Vagina (tissue), 2 donors: ENCODE data around the gene RCN2. TPM values are rescaled to one million over a fixed set of nuclear protein-coding genes. Genes with fewer than 3 reads are reported as not detected.
"Not testable (repeated sequence)": the region's sequence is repeated elsewhere in the genome, so short reads cannot be mapped to it uniquely, and the experiment has no call there.

Experiments used
- DNase-seq, 2 donors: peaks; one replicate each; pipeline ENCODE4 v3.0.0-alpha.2; 2017; ENCODE audit errors: extremely low spot score in 2 of 2
- H3K27ac ChIP-seq: fragments of 200-600 bp; sonication (generic); one replicate; pipeline ENCODE4 v1.5.1; 2019
- H3K27me3 ChIP-seq: fragments of 200-600 bp; sonication (generic); one replicate; pipeline ENCODE4 v1.5.1; 2019
- H3K36me3 ChIP-seq, 2 donors: fragments of 200-600 bp; sonication (generic); one replicate each; pipeline ENCODE4 v1.5.1; 2017 to 2019
- H3K4me1 ChIP-seq: fragments of 200-600 bp; sonication (generic); one replicate; pipeline ENCODE4 v1.5.1; 2019
- H3K4me3 ChIP-seq, 2 donors: fragments of 200-600 bp; sonication (generic); 1 replicate in 1 of 2; 2 replicates in 1 of 2; pipeline ENCODE4 v1.5.1; 2016 to 2019
- H3K9me3 ChIP-seq: fragments of 200-600 bp; sonication (generic); one replicate; pipeline ENCODE4 v1.5.1; 2019
- CTCF ChIP-seq, 3 experiments: fragments of 450-650 bp in 2 of 3; fragments of 200-600 bp in 1 of 3; sonication (generic) in 1 of 3; IDR thresholded peaks; one replicate each; pipeline ENCODE4 v1.5.1; 2017 to 2019; ENCODE audit warnings: antibody characterized with exemption in 3 of 3, mild to moderate bottlenecking in 2 of 3, moderate library complexity in 2 of 3
- POLR2A ChIP-seq, 2 donors: fragments of 450-650 bp; IDR thresholded peaks; one replicate each; pipeline ENCODE4 v1.6.1; 2017; ENCODE audit warnings: antibody characterized with exemption in 2 of 2, mild to moderate bottlenecking in 2 of 2, moderate library complexity in 2 of 2
- POLR2AphosphoS5 ChIP-seq, 2 donors: sonication (generic); formaldehyde crosslinking; IDR thresholded peaks; one replicate each; pipeline ENCODE4 v1.9.0; 2017; ENCODE audit warnings: antibody characterized with exemption in 2 of 2, mild to moderate bottlenecking in 2 of 2, low read depth in 1 of 2; ENCODE audit not compliant: insufficient read depth in 1 of 2
- intact Hi-C: fragments of 100-400 bp; cut with DNase I; formaldehyde crosslinking; loops from one replicate; pipeline ENCODE4 v1.15.1; 2023
- total RNA-seq: library from RNA; depleted of rRNA; stranded (reverse); fragments of >200 nt; gene quantifications from one replicate; pipeline ENCODE4 v1.2.3, GENCODE V29; 2016

RCN2 gene
- total RNA-seq, 1 donor from 2014 or later, result 39.5 TPM

DNA sequence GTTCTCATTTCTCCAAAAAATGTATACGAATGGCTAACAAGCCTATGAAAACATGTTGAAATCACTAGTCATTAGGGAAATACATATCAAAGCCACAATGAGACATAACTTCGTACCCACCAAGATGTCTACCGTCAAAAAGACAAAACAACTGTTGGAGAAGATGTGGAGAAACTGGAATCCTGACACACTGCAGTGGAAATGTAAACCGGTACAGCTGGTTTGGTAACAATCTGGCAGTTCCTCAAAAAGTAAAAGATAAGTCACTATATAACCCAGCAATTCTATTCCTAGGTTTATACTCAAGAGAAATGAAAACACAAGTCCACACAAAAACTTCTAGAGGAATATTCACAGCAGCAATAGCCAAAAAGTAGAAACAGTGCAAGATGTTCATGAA, 33.4 kb upstream of the RCN2 start:
- no peak for DNase-seq
- Histone ChIP-seq H3K27ac (no peak overlapping the region), H3K36me3 (no peaks in the 10 kb centered on the region), H3K27me3 (no peaks in the 10 kb centered on the region), H3K4me3 (no peak overlapping the region), H3K9me3 (no peaks in the 10 kb centered on the region), H3K4me1 (peaks cover 6% of the 10 kb centered on the region)
- TF ChIP-seq POLR2AphosphoS5 (IDR thresholded peaks at IDR 0.05; ENCODE audit: insufficient read depth in 1 of 2, low read depth in 1 of 2) (peak in 1 of 2 donors; percentile 27), POLR2A (IDR thresholded peaks at IDR 0.05) (no peak)
- intact Hi-C loops, result no loop called here

DNA sequence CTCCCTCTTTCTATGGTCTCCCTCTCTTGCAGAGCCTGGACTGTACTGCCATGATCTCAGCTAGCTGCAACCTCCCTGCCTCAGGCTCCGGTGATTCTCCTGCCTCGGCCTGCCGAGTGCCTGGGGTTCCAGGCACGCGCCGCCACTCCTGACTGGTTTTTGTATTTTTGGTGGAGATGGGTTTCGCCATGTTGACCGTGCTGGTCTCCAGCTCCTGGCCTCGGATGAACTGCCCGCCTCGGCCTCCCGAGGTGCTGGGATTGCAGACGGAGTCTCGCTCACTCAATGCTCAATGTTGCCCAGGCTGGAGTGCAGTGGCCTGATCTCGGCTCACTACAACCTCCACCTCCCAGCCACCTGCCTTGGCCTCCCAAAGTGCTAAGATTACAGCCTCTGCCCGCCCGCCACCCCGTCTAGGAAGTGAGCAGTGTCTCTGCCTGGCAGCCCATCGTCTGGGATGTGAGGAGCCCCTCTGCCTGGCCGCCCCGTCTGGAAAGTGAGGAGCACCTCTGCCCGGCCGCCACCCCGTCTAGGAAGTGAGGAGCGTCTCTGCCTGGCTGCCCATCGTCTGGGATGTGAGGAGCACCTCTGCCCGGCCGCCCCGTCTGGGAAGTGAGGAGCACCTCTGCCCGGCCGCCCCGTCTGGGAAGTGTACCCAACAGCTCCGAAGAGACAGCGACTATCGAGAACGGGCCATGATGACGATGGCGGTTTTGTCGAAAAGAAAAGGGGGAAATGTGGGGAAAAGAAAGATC, 32.2 kb upstream of the RCN2 start:
- intact Hi-C loops, DNase-seq, H3K27ac ChIP-seq: not testable (repeated sequence)

DNA sequence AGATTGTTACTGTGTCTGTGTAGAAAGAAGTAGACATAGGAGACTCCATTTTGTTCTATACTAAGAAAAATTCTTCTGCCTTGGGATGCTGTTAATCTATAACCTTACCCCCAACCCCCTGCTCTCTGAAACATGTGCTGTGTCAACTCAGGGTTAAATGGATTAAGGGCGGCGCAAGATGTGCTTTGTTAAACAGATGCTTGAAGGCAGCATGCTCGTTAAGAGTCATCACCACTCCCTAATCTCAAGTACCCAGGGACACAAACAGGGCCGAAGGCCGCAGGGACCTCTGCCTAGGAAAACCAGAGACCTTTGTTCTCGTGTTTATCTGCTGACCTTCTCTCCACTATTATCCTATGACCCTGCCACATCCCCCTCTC, 31.6 kb upstream of the RCN2 start:
- intact Hi-C loops, H3K4me3 ChIP-seq, H3K36me3 ChIP-seq, H3K27ac ChIP-seq, H3K27me3 ChIP-seq, H3K9me3 ChIP-seq, DNase-seq: not testable (repeated sequence)
- H3K4me1 ChIP-seq, result peaks cover 23% of the 10 kb centered on the region

More for the DNA sequence above, 32.2 kb upstream of the RCN2 start:
- H3K4me3 ChIP-seq, H3K9me3 ChIP-seq, H3K36me3 ChIP-seq, H3K27me3 ChIP-seq: not testable (repeated sequence)
- H3K4me1 ChIP-seq, result peaks cover 17% of the 10 kb centered on the region

GRCh38 chr15:76901965-76902364, 29.6 kb upstream of the RCN2 start:
- Histone ChIP-seq H3K9me3 (no peaks in the 10 kb centered on the region), H3K4me1 (peaks cover 32% of the 10 kb centered on the region), H3K4me3 (no peak overlapping the region), H3K36me3 (no peaks in the 10 kb centered on the region), H3K27me3 (no peaks in the 10 kb centered on the region), H3K27ac (no peak overlapping the region)
- no peak for DNase-seq
- TF ChIP-seq POLR2A (IDR thresholded peaks at IDR 0.05), result no peak
- TF ChIP-seq POLR2AphosphoS5 (IDR thresholded peaks at IDR 0.05; ENCODE audit: insufficient read depth in 1 of 2, low read depth in 1 of 2), result no peak
- TF ChIP-seq CTCF (IDR thresholded peaks at IDR 0.05), result no peak
- intact Hi-C loops, result no loop called here

- intact Hi-C loops, result no loop called here
- TF ChIP-seq POLR2AphosphoS5 (IDR thresholded peaks at IDR 0.05; ENCODE audit: insufficient read depth in 1 of 2, low read depth in 1 of 2), result no peak
- no peak for TF ChIP-seq CTCF (IDR thresholded peaks at IDR 0.05)
- no peak for TF ChIP-seq POLR2A (IDR thresholded peaks at IDR 0.05)
- Histone ChIP-seq H3K27ac (peak overlapping the region; percentile 99), H3K36me3 (no peaks in the 10 kb centered on the region), H3K27me3 (no peaks in the 10 kb centered on the region), H3K4me1 (peaks cover 32% of the 10 kb centered on the region), H3K9me3 (no peaks in the 10 kb centered on the region), H3K4me3 (no peak overlapping the region)
- no peak for DNase-seq
Observed at GRCh38 chr15:76903251-76903681, 28.3 kb upstream of the RCN2 start.

DNA sequence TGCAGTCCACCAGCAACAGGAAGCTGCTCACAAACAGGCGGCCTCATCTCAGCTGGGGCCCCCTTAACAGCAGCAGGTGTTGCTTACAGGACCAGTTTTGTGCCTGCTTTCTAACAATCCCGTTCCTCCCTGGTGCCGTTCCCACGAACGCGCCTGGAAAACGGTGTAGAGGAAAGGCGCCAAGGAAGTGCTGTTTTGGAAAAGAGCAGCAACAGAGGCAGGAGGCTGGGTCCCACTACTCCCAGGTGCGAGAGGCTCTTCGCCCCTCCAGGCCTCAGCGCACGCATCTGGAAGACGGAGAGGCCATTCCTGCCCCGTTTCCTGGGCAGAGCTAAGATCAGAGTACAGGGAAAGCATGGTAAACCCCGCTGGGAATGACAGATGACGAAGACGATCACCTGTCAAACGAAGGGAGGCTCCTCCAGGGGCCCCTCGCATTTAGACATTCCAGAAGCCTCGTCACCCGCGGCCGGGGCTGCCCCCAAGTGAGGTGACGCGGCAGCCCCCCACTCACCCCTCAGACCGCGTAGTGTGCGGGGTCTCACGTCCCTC, 27.0 kb upstream of the RCN2 start:
- intact Hi-C loops, result loop anchor here (2.0 kb wide), 1 partner anchor 56 kb away; no protein-coding TSS in a partner anchor
- Histone ChIP-seq H3K27ac (peak overlapping the region; percentile 99), H3K4me1 (peaks cover 32% of the 10 kb centered on the region), H3K36me3 (no peaks in the 10 kb centered on the region), H3K27me3 (no peaks in the 10 kb centered on the region), H3K4me3 (peak overlapping the region; percentile 86 to 100), H3K9me3 (no peaks in the 10 kb centered on the region)
- TF ChIP-seq POLR2AphosphoS5 (IDR thresholded peaks at IDR 0.05; ENCODE audit: insufficient read depth in 1 of 2, low read depth in 1 of 2) (no peak), CTCF (IDR thresholded peaks at IDR 0.05) (no peak), POLR2A (IDR thresholded peaks at IDR 0.05) (no peak)
- DNase-seq, result no peak
